Parathyroid adenoma (tissue), 2 donors: Measurements from ENCODE around the gene SRBD1.

Source experiments
- H2AFZ ChIP-seq: fragments of 300-600 bp; sonication (generic); one replicate; pipeline ENCODE4 v1.7.0; 2017; ENCODE audit warnings: antibody characterized with exemption, mild to moderate bottlenecking
- H3K27ac ChIP-seq: fragments of 300-600 bp; sonication (generic); one replicate; pipeline ENCODE4 v1.7.0; 2017
- H3K27me3 ChIP-seq: fragments of 300-600 bp; sonication (generic); one replicate; pipeline ENCODE4 v1.7.0; 2017; ENCODE audit warnings: low read length; ENCODE audit not compliant: control insufficient read depth, insufficient read depth
- H3K36me3 ChIP-seq: fragments of 300-600 bp; sonication (generic); one replicate; pipeline ENCODE4 v1.7.0; 2017; ENCODE audit warnings: low read length; ENCODE audit not compliant: control insufficient read depth, insufficient read depth
- H3K4me1 ChIP-seq: fragments of 300-600 bp; sonication (generic); one replicate; pipeline ENCODE4 v1.7.0; 2017; ENCODE audit warnings: control low read depth
- H3K4me2 ChIP-seq: fragments of 300-600 bp; sonication (generic); one replicate; pipeline ENCODE4 v1.7.0; 2017; ENCODE audit warnings: low read length
- H3K4me3 ChIP-seq: fragments of 300-600 bp; sonication (generic); one replicate; pipeline ENCODE4 v1.7.0; 2017; ENCODE audit warnings: low read depth, low read length
- H3K79me2 ChIP-seq: fragments of 300-600 bp; sonication (generic); one replicate; pipeline ENCODE4 v1.7.0; 2017; ENCODE audit warnings: control low read depth
- H3K9ac ChIP-seq: fragments of 300-600 bp; sonication (generic); one replicate; pipeline ENCODE4 v1.7.0; 2017; ENCODE audit warnings: mild to moderate bottlenecking
- H3K9me3 ChIP-seq: fragments of 300-600 bp; sonication (generic); one replicate; pipeline ENCODE4 v1.7.0; 2017; ENCODE audit warnings: low read length; ENCODE audit not compliant: control insufficient read depth
- CTCF ChIP-seq: fragments of 300-600 bp; sonication (generic); IDR thresholded peaks from one replicate; pipeline ENCODE4 v1.7.0; 2017; ENCODE audit warnings: antibody characterized with exemption, mild to moderate bottlenecking
- donor health status: primary hyperparathyroidism.

SRBD1 gene

GRCh38 chr2:45354776-45355175, 256.3 kb downstream of the SRBD1 start:
- Histone ChIP-seq H3K4me1 (no peaks in the 10 kb centered on the region), H3K4me2 (no peak overlapping the region), H3K27me3 (no peaks in the 10 kb centered on the region), H3K27ac (no peak overlapping the region), H2AFZ (no peak overlapping the region), H3K9me3 (no peaks in the 10 kb centered on the region), H3K79me2 (no peaks in the 10 kb centered on the region), H3K4me3 (no peak overlapping the region), H3K36me3 (no peaks in the 10 kb centered on the region), H3K9ac (no peak overlapping the region)
- TF ChIP-seq CTCF, result no peak

DNA sequence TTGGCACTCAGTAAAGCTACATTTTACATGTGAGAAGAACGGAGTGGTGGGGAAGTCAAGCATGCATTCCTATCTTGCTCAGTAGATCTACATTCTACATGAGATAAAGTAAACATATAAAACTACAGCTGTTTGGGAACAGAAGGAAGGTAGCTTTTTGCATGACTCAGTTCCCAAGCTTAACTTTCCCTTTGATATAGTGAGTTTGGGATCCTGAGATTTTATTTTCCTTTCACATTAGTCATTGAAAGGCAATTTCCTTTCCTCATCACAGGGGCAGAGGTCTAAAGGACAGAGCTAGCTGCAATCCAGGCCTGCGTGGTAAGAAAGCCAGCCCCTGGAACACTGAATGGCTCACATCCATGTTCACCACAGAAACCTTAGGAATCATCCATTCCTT, 257.2 kb downstream of the SRBD1 start:
- no peak for TF ChIP-seq CTCF
- no peak overlapping the region for H3K27ac ChIP-seq
- no peak overlapping the region for H3K9ac ChIP-seq
- H3K4me3 ChIP-seq, result no peak overlapping the region
- H3K27me3 ChIP-seq, result no peaks in the 10 kb centered on the region
- no peaks in the 10 kb centered on the region for H3K4me1 ChIP-seq
- no peaks in the 10 kb centered on the region for H3K36me3 ChIP-seq
- no peak overlapping the region for H2AFZ ChIP-seq
- H3K79me2 ChIP-seq, result no peaks in the 10 kb centered on the region
- no peaks in the 10 kb centered on the region for H3K9me3 ChIP-seq
- H3K4me2 ChIP-seq, result no peak overlapping the region

GRCh38 chr2:45352506-45352905, 258.6 kb downstream of the SRBD1 start:
- no peak for TF ChIP-seq CTCF

DNA sequence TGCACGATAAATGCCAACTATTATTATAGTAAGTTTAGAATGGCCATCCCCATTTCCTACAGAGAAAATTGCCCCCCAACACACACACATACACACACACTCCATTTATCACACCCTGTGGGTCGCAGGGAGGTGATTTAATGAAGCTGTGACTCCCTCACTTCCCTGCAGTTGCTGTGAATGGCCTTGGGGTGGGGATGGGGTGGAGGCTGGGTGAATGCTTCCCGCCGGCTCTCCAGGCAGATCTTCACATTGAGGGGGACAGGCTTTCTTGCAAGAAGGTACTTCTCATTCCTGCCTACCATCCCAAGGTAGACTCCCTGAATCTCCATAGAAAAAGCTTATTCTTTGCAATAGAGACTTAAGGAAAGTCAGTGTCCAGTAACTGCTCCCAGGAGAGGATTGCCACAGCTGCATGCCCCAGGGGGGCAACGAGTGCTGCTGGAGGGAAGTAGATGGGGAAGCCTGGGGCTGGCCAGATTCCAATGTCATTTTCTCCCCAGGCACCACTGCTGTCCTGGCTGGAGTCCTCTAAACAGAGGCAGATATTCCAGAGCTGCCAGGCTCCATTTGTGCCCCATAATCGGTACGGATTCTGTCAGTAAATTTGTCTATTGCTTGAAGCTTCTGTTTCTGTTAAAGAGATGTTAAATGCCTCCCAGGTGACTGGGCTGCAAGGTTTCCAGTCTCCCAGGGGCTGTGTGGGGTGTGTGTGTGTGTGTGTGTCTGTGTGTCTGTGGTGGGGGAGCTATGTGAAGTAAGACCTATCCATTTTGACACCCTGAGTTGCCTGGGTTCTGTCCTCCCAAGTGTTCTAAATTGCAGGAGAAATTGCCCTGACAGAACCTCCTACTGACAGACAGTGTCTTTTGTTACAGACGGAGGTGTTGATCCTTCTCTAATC, 265.5 kb downstream of the SRBD1 start:
- no peaks in the 10 kb centered on the region for H3K79me2 ChIP-seq
- no peaks in the 10 kb centered on the region for H3K4me1 ChIP-seq
- TF ChIP-seq CTCF, result no peak
- no peak overlapping the region for H3K27ac ChIP-seq
- no peak overlapping the region for H3K4me3 ChIP-seq
- H3K9me3 ChIP-seq, result no peaks in the 10 kb centered on the region
- no peak overlapping the region for H2AFZ ChIP-seq
- H3K27me3 ChIP-seq, result no peaks in the 10 kb centered on the region
- H3K4me2 ChIP-seq, result no peak overlapping the region
- no peak overlapping the region for H3K9ac ChIP-seq
- H3K36me3 ChIP-seq, result no peaks in the 10 kb centered on the region

More at GRCh38 chr2:45352506-45352905, 258.6 kb downstream of the SRBD1 start:
- Histone ChIP-seq H3K79me2 (no peaks in the 10 kb centered on the region), H3K9me3 (no peaks in the 10 kb centered on the region), H3K4me1 (no peaks in the 10 kb centered on the region), H3K36me3 (no peaks in the 10 kb centered on the region), H3K27me3 (no peaks in the 10 kb centered on the region), H3K4me3 (no peak overlapping the region), H3K9ac (no peak overlapping the region), H2AFZ (no peak overlapping the region), H3K4me2 (no peak overlapping the region), H3K27ac (no peak overlapping the region)

GRCh38 chr2:45344502-45344901, 266.6 kb downstream of the SRBD1 start:
- H3K4me3 ChIP-seq, result no peak overlapping the region
- no peak overlapping the region for H3K4me2 ChIP-seq
- H3K27me3 ChIP-seq, result no peaks in the 10 kb centered on the region
- no peaks in the 10 kb centered on the region for H3K79me2 ChIP-seq
- no peaks in the 10 kb centered on the region for H3K9me3 ChIP-seq
- H3K4me1 ChIP-seq, result no peaks in the 10 kb centered on the region
- no peak overlapping the region for H2AFZ ChIP-seq
- H3K27ac ChIP-seq, result no peak overlapping the region
- no peak for TF ChIP-seq CTCF
- no peaks in the 10 kb centered on the region for H3K36me3 ChIP-seq
- no peak overlapping the region for H3K9ac ChIP-seq
